H9 (cell line): ENCODE results near the gene KIF18B. TPM values are rescaled to one million over a fixed set of nuclear protein-coding genes. Genes with fewer than 3 reads are reported as not detected.

ENCODE experiments used
- DNase-seq: peaks from one replicate; pipeline ENCODE4 v3.0.0-alpha.2; 2017
- H2AFZ ChIP-seq: one replicate; pipeline ENCODE4 v1.6.1; 2013; ENCODE audit warnings: mild to moderate bottlenecking, low read length, control low read depth, moderate library complexity
- H2AK5ac ChIP-seq: 2 replicates; pipeline ENCODE4 v1.6.1; 2013; ENCODE audit warnings: low read length, control low read depth, mixed read lengths; ENCODE audit not compliant: insufficient read length
- H2BK120ac ChIP-seq: one replicate; pipeline ENCODE4 v1.6.1; 2013; ENCODE audit warnings: low read depth, mild to moderate bottlenecking, low read length, control low read depth, inconsistent platforms; ENCODE audit not compliant: poor library complexity, severe bottlenecking
- H2BK12ac ChIP-seq: 2 replicates; pipeline ENCODE4 v1.6.1; 2013; ENCODE audit warnings: low read length, control low read depth, mixed read lengths, low read depth; ENCODE audit not compliant: insufficient read length
- H2BK15ac ChIP-seq: 2 replicates; pipeline ENCODE4 v1.6.1; 2013; ENCODE audit warnings: low read depth, low read length, control low read depth
- H2BK20ac ChIP-seq: one replicate; pipeline ENCODE4 v1.6.1; 2013; ENCODE audit warnings: low read depth, mild to moderate bottlenecking, low read length, control low read depth, inconsistent platforms; ENCODE audit not compliant: poor library complexity, severe bottlenecking
- H2BK5ac ChIP-seq: 2 replicates; pipeline ENCODE4 v1.6.1; 2013; ENCODE audit warnings: low read length, control low read depth, mixed read lengths; ENCODE audit not compliant: insufficient read length
- H3K14ac ChIP-seq: 2 replicates; pipeline ENCODE4 v1.6.1; 2013; ENCODE audit warnings: low read length, control low read depth; ENCODE audit not compliant: insufficient read depth
- H3K18ac ChIP-seq: 2 replicates; pipeline ENCODE4 v1.6.1; 2013; ENCODE audit warnings: low read depth, mild to moderate bottlenecking, mixed read lengths, low read length, control low read depth; ENCODE audit not compliant: insufficient read length
- H3K23ac ChIP-seq: 2 replicates; pipeline ENCODE4 v1.6.1; 2013; ENCODE audit warnings: low read length, control low read depth, mixed read lengths, low read depth; ENCODE audit not compliant: insufficient read length
- H3K23me2 ChIP-seq: 2 replicates; pipeline ENCODE4 v1.6.1; 2013; ENCODE audit warnings: low read depth, mild to moderate bottlenecking, mixed read lengths, low read length, control low read depth; ENCODE audit not compliant: insufficient read length, poor library complexity, severe bottlenecking
- H3K27ac ChIP-seq: 2 replicates; pipeline ENCODE4 v1.5.1; 2013; ENCODE audit warnings: low read length, control low read depth, mixed read lengths, low read depth; ENCODE audit not compliant: insufficient read length
- H3K27me3 ChIP-seq: 2 replicates; pipeline ENCODE4 v1.6.1; 2013; ENCODE audit warnings: low read length, control low read depth, inconsistent platforms; ENCODE audit not compliant: insufficient read depth
- H3K4ac ChIP-seq: 2 replicates; pipeline ENCODE4 v1.6.1; 2013; ENCODE audit warnings: low read depth, mild to moderate bottlenecking, control low read depth, inconsistent platforms, low read length, moderate library complexity
- H3K4me1 ChIP-seq: 2 replicates; pipeline ENCODE4 v1.6.1; 2013; ENCODE audit warnings: low read length, control low read depth, inconsistent platforms; ENCODE audit not compliant: insufficient read depth
- H3K4me2 ChIP-seq: 2 replicates; pipeline ENCODE4 v1.6.1; 2013; ENCODE audit warnings: low read length, control low read depth, mixed read lengths; ENCODE audit not compliant: insufficient read length, insufficient read depth
- H3K56ac ChIP-seq: 2 replicates; pipeline ENCODE4 v1.6.1; 2013; ENCODE audit warnings: low read depth, mild to moderate bottlenecking, mixed read lengths, low read length, control low read depth; ENCODE audit not compliant: insufficient read length
- H3K79me1 ChIP-seq: 2 replicates; pipeline ENCODE4 v1.6.1; 2013; ENCODE audit warnings: low read depth, mild to moderate bottlenecking, moderate library complexity, low read length, control low read depth, inconsistent platforms; ENCODE audit not compliant: insufficient read depth, poor library complexity, severe bottlenecking
- H3K79me2 ChIP-seq: 2 replicates; pipeline ENCODE4 v1.6.1; 2013; ENCODE audit warnings: low read length, control low read depth, inconsistent platforms; ENCODE audit not compliant: insufficient read depth
- H3K9ac ChIP-seq: 2 replicates; pipeline ENCODE4 v1.6.1; 2013; ENCODE audit warnings: low read length, control low read depth, mixed read lengths; ENCODE audit not compliant: insufficient read length; ENCODE audit errors: extremely low read depth
- H3K9me3 ChIP-seq: one replicate; pipeline ENCODE4 v1.6.1; 2013; ENCODE audit warnings: low read depth, low read length, inconsistent platforms; ENCODE audit not compliant: control insufficient read depth
- H3T11ph ChIP-seq: one replicate; pipeline ENCODE4 v1.6.1; 2013; ENCODE audit warnings: mild to moderate bottlenecking, low read length, control low read depth, inconsistent platforms
- H4K20me1 ChIP-seq: one replicate; pipeline ENCODE4 v1.6.1; 2013; ENCODE audit not compliant: control insufficient read depth, insufficient read length, insufficient read depth
- H4K5ac ChIP-seq: 2 replicates; pipeline ENCODE4 v1.6.1; 2013; ENCODE audit warnings: low read depth, mild to moderate bottlenecking, mixed read lengths, low read length, control low read depth; ENCODE audit not compliant: insufficient read length
- H4K8ac ChIP-seq: replicated peaks from 2 replicates; pipeline ENCODE4 v1.6.1; 2013; ENCODE audit warnings: low read length, control low read depth, mixed read lengths, low read depth; ENCODE audit not compliant: insufficient read length
- H4K91ac ChIP-seq: 2 replicates; pipeline ENCODE4 v1.6.1; 2013; ENCODE audit warnings: low read depth, mild to moderate bottlenecking, moderate library complexity, mixed read lengths, low read length, control low read depth; ENCODE audit not compliant: insufficient read length
- H3K27ac Mint-ChIP-seq, 3 experiments: 2 replicates in 2 of 3; 3 replicates in 1 of 3; pipeline ENCODE4 v1.8.0; 2020 to 2021; ENCODE audit warnings: mixed read lengths in 3 of 3, mild to moderate bottlenecking in 1 of 3, moderate library complexity in 1 of 3
- H3K27me3 Mint-ChIP-seq: 2 replicates; pipeline ENCODE4 v1.8.0; 2021; ENCODE audit warnings: low read depth, mild to moderate bottlenecking, moderate library complexity, mixed read lengths
- H3K36me3 Mint-ChIP-seq, 3 experiments: 2 replicates in 2 of 3; 3 replicates in 1 of 3; pipeline ENCODE4 v1.8.0; 2020 to 2021; ENCODE audit warnings: low read depth in 3 of 3, mixed read lengths in 3 of 3; ENCODE audit not compliant: insufficient read depth in 1 of 3
- H3K4me1 Mint-ChIP-seq, 2 experiments: 2 replicates each; pipeline ENCODE4 v1.8.0; 2020; ENCODE audit warnings: mixed read lengths in 2 of 2
- H3K4me3 Mint-ChIP-seq, 2 experiments: 2 replicates in 1 of 2; 3 replicates in 1 of 2; pipeline ENCODE4 v1.8.0; 2020 to 2021; ENCODE audit warnings: mild to moderate bottlenecking in 2 of 2, mixed read lengths in 2 of 2, moderate library complexity in 1 of 2
- H3K9me3 Mint-ChIP-seq, 2 experiments: 2 replicates in 1 of 2; 3 replicates in 1 of 2; pipeline ENCODE4 v1.8.0; 2020; ENCODE audit warnings: mild to moderate bottlenecking in 2 of 2, mixed read lengths in 2 of 2, moderate library complexity in 1 of 2
- whole genome bisulfite sequencing: extraction: QIAGEN DNeasy Blood & Tissue Kit; methylation state at CpG from one replicate; pipeline ENCODE4 v1.1.7; 2013; ENCODE audit warnings: missing lambda C conversion rate, low lambda C conversion rate, mixed read lengths; ENCODE audit not compliant: insufficient read length; ENCODE audit errors: extremely low coverage; 5-methylcytosine and 5-hydroxymethylcytosine counted together
- total RNA-seq: library from RNA; stranded (reverse); gene quantifications from 2 replicates; pipeline ENCODE4 v1.2.1, GENCODE V29; 2021
- TF ChIP-seq, protein P1 (sequence below): fragments of 200-600 bp; sonication (generic); conservative IDR thresholded peaks from 3 replicates; pipeline ENCODE4 v1.8.0; 2021; ENCODE audit warnings: antibody characterized with exemption, mild to moderate bottlenecking

The KIF18B gene
- total RNA-seq, 1 experiment from 2014 or later: 51.8 TPM

GRCh38 chr17:44942456-44942855, 5.1 kb downstream of the KIF18B start:
- no peak overlapping the region for H3K4me2 ChIP-seq
- peaks cover 0 to 5% of the 10 kb centered on the region in 2 experiments; a peak in 1 of 5 replicates for H3K9me3 Mint-ChIP-seq
- no peak overlapping the region for H3K18ac ChIP-seq
- peaks cover 6% of the 10 kb centered on the region for H3K79me1 ChIP-seq
- H3K79me2 ChIP-seq: peaks cover 16% of the 10 kb centered on the region; the same call in 1 of the 2 replicates
- H3K36me3 Mint-ChIP-seq: peaks cover 22 to 49% (median 39%) of the 10 kb centered on the region in 3 experiments
- H3K9ac ChIP-seq: no peak overlapping the region
- H2AK5ac ChIP-seq: no peak overlapping the region
- TF ChIP-seq, protein P1, sequence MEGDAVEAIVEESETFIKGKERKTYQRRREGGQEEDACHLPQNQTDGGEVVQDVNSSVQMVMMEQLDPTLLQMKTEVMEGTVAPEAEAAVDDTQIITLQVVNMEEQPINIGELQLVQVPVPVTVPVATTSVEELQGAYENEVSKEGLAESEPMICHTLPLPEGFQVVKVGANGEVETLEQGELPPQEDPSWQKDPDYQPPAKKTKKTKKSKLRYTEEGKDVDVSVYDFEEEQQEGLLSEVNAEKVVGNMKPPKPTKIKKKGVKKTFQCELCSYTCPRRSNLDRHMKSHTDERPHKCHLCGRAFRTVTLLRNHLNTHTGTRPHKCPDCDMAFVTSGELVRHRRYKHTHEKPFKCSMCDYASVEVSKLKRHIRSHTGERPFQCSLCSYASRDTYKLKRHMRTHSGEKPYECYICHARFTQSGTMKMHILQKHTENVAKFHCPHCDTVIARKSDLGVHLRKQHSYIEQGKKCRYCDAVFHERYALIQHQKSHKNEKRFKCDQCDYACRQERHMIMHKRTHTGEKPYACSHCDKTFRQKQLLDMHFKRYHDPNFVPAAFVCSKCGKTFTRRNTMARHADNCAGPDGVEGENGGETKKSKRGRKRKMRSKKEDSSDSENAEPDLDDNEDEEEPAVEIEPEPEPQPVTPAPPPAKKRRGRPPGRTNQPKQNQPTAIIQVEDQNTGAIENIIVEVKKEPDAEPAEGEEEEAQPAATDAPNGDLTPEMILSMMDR: no peak
- no peak overlapping the region for H3K27ac ChIP-seq
- H3K4me3 Mint-ChIP-seq: no peak overlapping the region
- no peaks in the 10 kb centered on the region for H3K23me2 ChIP-seq
- no peak overlapping the region for H2BK120ac ChIP-seq
- H4K5ac ChIP-seq: no peak overlapping the region
- H2BK20ac ChIP-seq: no peak overlapping the region
- H3K4me1 ChIP-seq: peaks cover 2% of the 10 kb centered on the region
- H2BK5ac ChIP-seq: no peak overlapping the region
- no peak overlapping the region for H4K8ac ChIP-seq
- no peaks in the 10 kb centered on the region for H3K27me3 ChIP-seq
- no CpG with 5 or more reads among the region's 4 CpGs for WGBS
- no peak for DNase-seq
- H3K14ac ChIP-seq: no peak overlapping the region
- no peak overlapping the region for H2AFZ ChIP-seq
- H4K20me1 ChIP-seq: no peaks in the 10 kb centered on the region
- no peak overlapping the region for H3K56ac ChIP-seq
- no peak overlapping the region for H4K91ac ChIP-seq
- H3K23ac ChIP-seq: no peak overlapping the region
- no peak overlapping the region for H2BK15ac ChIP-seq
- no peak overlapping the region for H3K27ac Mint-ChIP-seq
- no peaks in the 10 kb centered on the region for H3K27me3 Mint-ChIP-seq
- no peak overlapping the region for H2BK12ac ChIP-seq
- no peak overlapping the region for H3K4ac ChIP-seq
- peaks cover 24 to 29% of the 10 kb centered on the region in 2 experiments for H3K4me1 Mint-ChIP-seq
- H3T11ph ChIP-seq: no peak overlapping the region
- no peaks in the 10 kb centered on the region for H3K9me3 ChIP-seq
